HG03103 (cell line): ENCODE data around the gene PRRG3.
"Not testable (repeated sequence)": the region's sequence is repeated elsewhere in the genome, so short reads cannot be mapped to it uniquely, and the experiment has no call there.

Source experiments
- ATAC-seq: cut with Tn5 transposase; IDR thresholded peaks from one replicate; pipeline ENCODE4 v1.9.1; 2021; ENCODE audit warnings: low read depth; ENCODE audit not compliant: unreplicated experiment

The PRRG3 gene

DNA sequence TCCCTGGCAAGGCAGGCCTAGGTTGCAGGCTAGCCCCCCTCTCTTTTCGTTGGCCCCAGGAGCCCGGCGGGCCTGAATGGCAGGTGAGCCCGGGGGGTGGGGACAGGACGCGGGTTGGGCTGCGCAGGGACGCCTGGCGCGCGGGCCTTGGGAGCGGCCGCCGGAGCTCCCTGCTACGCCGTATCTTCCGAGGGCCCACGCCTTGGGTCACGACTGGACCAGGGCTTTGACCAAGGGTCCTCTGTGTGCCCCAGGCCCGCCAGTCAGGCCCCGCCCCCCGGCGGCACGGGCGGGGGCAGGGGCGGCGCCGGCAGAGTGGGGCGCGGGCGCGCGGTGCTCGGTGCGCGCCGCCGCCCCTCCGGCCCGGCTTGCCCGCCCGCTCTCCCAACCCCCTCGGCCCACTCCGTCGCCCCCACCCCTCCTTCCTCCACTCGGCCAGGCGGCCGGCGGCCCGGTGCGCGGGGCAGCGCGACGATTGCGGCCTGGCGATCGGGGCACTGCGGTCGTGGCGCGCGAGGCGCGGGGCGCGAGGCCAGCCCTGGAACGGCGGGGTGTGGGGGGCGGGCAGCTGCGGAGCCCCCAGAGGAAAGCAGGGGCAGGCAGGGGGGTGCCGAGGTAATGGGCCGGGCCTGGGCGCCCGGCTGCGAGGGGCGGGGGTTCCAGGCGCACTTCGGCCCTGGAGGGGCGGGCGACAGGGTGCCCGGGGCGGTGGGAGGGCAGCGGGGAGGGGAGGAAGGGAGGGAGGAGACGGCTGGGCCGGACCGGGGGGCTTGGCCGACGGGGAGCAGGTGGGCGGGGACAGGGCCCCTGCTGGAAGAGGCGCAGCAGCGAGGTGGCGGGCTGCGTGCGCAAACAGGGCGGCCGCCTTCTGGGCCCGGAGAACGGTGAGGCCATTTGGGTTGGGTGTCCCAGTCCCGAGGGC lies at the start of gene PRRG3:
Gene PRRG3 (plus strand): TSS at position 798 of the 922 bp plus-strand sequence. CDS start 3,357 bp downstream, outside the sequence.
- no peak for ATAC-seq

DNA sequence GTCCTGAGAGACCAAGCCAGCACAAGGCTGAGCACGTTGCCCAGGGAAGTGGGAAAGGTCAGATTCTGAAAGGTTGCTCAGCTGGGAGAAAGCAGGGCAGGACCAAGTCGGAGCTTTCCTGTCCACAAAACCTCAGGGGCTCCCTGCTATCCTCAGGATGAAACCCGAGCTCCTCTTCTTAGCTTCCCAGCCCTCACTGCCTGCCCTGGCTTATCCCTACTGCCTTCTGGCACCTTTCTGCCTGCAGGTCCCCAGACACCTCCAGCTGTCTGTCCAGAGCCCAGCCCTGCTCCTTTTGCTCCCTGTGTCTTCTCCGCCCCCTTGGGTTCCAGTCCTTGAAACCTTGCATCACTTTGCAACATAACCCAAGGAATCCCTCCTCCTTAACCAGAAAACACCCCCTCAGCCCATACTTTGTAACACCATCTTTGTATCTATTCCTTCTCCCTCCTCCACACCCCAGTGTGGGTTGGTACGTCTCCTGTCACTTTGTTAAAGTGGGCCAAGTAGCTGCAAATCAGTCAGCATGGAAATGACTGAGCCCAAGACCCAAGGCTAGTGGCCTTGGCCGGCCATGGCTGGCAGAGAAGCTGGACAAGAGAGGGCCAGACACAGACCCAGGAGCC lies 20.0 kb upstream of the PRRG3 start:
- no peak for ATAC-seq

DNA sequence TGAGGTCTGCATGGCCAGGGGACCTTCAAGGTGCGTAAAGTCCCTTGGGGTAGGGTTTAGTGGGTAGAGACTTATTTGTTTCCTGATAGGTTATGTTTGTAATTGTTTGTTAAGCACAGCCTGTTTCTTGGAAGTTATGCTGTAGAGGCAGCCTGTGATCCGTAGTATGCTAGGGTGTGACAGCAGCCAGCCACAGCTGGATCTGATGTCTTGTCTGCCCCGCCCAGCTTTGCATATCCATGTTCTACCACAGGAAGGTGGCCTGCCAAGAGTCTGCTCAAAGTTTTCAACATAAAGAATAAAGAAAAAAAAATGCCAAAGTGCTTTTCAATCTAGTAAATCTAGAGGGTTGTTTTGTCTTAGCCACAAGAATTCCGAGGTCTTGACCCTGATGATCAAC lies 19.1 kb upstream of the PRRG3 start:
- no peak for ATAC-seq

DNA sequence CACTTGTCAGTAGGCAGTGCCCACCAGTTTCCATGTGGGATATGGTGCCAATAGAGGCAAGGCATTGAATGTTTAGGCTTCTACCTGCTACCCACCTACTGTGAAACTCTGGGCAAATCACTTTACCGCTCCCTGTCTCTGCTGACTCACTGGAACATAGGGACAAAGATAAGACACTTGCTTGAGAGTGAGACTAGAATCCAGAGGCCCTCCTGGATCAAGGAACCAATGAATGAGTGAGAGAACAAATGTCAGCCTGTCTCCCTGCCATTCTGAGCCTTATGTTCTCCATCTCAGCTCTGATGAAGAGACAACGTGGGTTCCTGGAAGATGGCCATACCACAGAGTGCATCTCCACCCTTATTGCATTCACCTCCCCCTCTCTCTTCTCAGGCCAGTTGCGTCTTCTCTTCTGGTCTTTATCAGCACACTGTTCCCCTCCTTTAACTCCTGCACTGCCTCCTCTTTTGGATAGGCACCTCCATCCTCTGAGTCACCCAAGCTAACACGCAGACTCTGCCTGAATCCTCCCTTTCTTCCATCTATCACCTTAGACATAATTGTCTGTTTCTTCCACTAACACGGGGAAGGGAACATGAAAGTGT lies 15.4 kb upstream of the PRRG3 start:
- no peak for ATAC-seq

DNA sequence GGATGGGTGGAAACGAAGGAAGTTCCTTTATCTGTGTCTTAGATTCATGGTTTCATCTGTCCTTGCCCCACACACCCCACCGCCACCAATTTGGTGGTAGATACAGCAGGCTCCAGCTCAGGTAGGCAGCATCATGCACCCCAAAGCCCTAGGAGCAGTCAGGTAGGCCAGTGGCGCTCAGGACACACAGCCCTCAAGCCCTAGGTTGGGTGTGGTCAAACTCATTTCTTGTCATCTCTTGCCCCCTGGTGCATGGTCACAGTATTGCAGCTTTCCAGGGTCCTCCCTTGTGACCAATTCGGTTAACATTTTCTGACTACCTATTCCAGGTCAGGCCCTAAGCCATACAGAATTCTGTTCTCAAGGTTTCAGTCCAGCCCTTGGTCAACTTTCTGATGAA lies 14.5 kb upstream of the PRRG3 start:
- ATAC-seq: no peak

DNA sequence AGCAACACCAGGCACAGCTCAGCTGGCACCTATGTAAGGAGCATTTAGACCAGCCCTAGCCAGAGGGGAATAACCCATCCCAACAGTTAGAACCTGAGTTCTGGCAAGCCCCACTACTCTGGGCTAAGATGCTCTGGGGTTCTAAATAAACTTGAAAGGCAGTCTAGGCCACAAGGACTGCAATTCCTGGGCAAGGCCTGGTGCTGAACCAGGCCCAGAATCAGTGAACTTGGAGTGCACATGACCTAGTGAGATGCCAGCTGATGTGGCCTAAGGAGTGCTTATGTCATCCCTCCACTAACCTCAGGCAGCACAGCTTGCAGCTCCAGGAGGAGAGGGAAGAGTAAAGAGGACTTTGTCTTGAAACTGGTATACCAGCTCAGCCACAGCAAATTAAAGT lies 7.6 kb upstream of the PRRG3 start:
- ATAC-seq: no peak

DNA sequence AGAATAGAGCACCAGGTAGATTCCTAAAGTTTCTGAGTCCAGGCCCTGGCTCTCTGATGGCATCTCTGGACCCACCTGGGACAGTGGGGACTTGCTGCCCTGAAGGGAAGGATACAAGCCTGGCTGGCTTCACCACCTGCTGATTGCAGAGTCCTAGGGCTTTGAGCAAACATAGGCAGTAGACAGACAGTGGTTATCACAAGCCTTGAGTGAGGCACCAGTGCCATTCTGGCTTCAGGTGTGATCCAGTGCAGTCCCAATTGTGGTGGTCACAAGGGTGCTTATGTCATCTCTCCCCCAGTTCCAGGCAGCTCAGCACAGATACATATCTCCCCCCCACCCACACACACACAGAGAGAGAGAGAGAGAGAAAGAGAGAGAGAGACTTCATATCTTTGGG lies 6.6 kb upstream of the PRRG3 start:
- ATAC-seq: no peak

DNA sequence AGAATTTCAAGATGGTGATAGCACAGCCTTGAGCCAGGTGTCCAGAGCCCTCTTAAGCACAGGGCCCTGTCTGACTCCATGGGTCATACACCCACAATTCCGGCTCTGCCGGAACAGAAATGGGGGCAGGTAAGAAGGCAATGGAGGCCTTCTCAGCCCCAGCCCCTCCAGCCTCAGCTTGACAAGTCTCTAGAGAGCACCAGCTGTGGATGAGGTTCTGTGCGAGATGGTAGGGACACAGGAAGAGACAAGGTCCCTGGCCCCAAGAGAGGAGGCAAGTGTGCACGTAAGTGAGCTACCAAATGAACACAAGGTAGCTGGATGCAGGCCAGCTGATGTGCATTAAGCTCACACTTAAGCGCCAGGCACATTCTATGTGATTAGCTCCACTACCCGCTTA lies 2.4 kb upstream of the PRRG3 start:
- no peak for ATAC-seq

DNA sequence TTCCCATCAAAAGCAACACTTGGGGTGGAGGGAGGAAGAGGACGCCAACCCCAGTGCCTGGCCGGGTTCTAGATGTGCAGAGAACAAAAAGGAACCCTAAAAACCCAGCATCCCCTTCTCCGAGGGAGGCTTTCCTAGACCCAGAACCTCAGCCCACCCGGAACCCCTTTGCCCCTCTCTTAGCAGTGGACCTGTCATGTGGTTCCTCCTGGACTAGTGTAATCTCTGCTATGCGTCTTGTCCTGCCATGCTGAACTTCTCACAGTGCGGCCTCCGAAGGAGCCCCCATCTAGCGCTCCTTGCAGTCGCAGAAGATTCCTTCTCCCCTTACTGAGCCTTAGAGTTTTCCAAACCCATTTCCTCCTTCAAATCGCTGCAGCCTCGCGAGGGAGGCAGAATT lies 1.1 kb upstream of the PRRG3 start:
- ATAC-seq: no peak

DNA sequence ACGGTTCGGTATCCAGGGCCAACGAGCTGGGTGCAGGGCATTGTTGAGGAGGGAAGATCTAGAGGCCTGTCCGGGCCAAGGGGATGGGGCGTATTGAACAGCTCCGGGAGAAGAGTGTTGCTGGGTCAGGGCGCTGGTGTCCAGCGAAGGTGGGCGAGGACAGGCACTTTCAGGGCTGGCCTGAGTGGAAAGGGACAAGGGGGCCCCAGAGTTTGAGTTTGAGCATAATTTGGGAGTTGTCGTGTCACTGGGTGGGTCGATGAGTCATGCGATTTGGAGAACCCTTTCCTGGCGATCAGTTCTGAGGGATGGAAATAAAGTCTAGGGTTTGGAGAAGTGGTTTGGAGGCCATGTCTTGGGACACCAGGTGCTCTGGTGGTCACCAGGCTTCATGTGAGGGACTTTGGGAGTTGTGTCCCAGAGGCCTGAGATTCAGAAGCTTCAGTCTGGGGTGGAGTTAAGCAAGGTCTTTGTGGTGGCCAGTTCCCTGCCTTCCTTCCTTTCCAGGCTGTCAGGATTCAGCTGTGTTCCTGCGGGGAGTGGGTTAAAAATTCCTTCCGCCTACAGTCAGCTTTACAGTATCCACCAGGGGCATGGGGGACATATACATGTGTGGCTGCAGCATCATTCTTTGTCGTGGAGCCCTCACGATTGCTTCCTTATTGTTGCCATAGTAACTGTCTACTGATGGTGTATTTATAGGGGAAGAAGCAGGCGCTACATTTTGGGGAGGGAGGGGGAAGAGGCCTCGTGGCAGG lies 504 bp downstream of the PRRG3 start:
- no peak for ATAC-seq

DNA sequence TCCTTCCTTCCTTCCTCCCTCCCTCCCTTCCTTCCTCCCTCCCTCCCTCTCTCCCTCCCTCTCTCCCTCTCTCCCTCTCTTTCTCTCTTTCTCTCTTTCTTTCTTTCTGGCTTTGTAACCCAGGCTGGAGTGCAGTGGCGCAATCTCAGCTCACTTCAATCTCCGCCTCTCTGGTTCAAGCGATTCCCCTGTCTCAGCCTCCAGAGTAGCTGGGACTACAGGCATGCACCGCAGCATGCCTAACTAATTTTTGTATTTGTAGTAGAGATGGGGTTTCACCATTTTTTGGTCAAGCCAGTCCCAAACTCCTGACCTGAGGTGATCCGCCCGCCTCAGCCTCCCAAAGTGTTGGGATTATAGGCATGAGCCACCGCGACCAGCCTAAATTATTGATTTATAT lies 1.8 kb downstream of the PRRG3 start:
- ATAC-seq: not testable (repeated sequence)

DNA sequence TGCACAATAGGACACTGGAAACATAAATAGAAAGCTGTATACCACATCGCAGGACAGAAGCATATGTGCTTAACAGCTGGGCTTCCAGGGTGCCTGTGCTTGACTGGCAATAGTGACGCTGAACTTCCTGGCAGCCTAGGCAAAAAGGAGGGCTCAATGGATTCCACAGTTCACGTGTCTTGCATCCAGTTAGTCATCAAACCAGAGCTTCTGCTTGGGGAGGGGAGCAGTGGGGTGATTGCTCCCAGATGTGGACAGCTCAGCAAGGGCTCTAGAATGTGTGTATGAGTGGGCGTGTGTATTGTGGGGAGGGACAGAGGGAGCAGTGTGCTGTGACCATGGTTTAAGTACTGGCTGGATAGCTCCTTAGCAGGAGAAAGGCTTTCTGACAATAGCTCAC lies 2.3 kb downstream of the PRRG3 start:
- ATAC-seq: no peak

DNA sequence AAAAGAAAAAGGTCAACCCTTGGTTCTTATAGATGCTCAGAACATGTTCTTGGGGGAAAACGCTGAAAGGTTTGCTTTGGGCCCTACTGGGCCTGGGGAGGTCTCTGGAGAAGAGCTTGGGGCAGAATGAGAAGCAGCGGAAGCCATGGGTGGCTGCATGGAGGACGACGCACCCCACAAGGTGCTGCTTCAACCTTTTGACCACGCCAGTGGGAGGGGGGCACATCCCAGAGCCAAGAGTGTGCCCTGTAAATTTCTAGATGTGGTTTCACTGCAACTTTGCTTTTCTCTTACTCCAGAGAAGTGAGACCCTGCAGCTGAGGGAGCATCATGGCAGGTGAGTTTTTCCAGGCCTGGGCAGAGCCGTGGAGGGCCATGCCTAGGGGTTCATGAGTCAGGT lies 3.2 kb downstream of the PRRG3 start:
- no peak for ATAC-seq

DNA sequence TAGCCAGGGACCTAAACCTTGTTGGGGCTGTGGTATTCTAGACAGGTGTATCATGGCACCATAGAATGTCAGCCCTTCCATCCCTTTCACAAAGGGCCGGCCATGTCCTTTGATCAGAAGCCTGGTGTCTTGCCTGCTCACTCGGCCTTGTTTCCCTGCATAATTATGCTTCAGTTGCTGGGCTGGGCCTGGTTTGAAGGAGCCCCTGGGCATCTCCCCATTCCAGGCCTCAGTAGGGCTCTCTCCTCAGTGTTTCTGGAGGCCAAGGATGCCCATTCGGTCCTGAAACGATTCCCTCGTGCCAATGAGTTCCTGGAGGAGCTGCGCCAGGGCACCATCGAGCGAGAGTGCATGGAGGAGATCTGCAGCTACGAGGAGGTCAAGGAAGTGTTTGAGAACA lies 4.5 kb downstream of the PRRG3 start:
- no peak for ATAC-seq

DNA sequence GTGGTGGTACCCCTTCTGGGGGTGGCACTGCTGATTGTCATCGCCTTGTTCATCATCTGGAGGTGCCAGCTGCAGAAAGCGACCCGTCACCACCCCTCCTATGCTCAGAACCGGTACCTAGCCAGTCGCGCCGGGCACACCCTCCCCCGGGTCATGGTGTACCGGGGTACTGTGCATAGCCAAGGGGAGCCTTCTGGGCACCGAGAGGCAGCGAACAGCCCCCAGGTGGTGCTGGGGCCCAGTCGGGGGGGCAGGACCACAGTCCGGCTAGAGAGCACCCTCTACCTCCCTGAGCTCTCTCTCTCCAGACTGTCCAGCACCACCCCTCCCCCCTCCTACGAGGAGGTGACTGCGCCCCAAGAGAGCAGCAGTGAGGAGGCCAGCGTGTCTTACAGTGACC lies 5.3 kb downstream of the PRRG3 start:
- ATAC-seq: no peak

DNA sequence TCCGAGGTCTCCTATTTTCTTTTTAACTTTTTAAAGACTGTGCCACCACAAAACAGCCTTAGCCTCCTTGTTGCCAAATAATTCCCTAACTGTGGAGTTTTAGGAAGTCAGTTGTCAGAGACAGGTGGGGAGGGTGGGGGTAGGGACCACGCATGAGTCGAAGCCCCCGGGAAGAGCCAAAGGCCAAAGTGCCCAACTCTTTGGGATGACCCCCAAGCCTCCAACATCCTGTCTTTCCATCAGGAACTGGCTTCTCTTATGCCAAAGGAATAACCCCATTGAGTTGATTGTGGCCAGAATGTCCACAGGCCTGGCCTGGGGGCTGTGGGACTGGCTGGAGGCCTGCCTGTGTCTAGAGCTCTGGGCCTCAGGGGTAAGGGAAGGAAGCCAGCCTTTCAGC lies 5.8 kb downstream of the PRRG3 start:
- no peak for ATAC-seq

DNA sequence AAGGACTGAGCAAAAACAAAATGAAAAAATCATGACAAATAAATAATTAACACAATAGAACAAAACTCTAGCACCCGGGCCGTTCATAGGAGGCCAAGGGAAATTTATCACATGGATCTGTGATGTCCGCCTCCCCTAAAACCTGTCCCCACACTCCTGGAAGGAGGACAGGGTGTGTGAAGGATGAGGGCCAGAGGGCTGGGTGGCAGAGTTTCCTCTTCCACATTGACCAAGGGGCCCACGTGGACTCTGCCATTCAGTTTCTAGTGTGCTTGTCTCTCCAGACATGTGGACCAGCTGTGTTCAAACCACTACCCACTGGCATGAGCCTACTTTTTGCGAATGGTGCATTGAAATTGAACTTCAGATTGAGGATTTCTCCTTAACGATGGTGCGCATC lies 6.3 kb downstream of the PRRG3 start:
- no peak for ATAC-seq

DNA sequence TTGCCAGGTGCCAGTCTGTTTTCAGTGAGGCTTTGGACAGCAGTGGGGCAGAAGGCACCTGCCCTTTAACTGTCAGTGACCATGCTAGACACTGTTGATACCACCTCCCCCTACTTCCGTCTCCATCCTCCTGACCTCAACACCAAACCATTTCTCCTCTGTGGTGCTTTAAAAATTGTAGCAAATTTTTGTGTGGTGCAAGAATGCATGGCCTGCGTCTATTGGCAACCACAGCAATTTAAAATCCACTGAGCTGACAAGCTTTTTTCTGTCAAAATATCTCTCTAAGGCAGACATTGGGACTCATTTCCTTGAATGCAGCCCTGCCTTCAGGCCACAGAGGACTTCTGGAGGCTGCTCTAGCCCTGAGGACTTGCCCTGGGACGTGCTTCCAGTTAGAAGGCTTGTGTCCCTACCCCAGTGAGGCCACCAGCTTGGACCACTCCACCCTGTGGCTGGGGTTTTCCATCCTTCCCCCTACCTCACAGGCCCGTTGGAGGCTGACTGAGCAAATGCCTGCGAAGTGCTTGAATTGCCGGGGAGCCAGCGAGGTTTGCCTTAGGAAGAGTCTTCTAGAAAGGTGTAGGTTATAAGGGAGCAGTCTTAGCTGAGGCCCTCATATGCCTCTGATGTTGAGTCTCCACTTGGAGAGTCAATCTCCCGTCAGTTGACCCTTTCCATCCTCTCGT lies 6.9 kb downstream of the PRRG3 start:
- ATAC-seq: no peak

DNA sequence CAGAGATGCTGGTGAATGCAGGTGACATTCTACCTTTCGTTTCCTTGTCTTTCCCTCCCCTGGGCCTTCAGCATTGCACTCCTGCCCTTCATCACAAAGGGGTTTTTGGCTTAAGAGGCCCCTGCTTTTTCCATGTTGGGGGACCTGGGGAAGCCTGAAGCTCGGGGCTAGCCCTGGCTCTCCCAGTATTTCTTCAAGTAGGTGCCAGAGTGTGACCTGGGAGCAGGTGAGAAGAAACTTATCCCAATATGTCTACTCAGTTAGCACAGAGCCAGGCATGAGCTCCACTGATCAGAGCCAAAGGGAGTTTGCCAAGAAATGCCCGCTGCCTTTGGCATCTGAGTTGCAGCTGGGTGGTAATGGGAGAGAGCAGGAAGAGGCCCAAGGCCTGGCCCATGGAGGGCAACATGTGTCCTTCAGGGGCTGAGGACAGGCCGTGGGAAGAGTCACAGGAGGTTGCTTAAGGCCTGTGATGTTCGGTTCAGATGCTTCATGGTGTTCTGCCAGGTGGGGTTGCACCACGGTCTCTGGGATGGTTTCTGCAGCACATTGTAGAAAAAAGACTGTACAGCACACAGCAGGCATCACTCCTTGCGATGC lies 7.6 kb downstream of the PRRG3 start:
- ATAC-seq: no peak

DNA sequence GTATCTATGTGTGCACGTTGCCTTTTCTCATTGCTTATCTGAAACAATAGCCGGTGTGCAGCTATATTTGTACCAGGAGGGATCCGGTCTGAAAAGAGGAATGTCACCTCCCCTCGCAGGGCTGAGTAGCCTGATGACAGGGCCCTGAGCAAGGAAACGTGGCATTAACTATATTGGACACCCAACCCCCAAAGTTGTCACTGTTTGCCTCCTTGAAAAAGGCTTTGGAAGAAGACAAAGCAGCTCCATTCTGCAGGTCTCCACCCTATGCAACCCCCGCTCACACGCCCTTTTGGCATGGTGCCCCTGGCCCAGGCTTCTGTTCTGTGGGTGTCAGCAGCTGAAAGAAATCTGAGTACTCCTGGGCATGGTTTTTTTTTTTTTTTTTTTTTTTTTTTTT lies 8.2 kb downstream of the PRRG3 start:
- ATAC-seq: no peak
